ENCODE data around the gene B4GAT1.
"Not testable (repeated sequence)": the region's sequence is repeated elsewhere in the genome, so short reads cannot be mapped to it uniquely, and the experiment has no call there.

The B4GAT1 gene

DNA sequence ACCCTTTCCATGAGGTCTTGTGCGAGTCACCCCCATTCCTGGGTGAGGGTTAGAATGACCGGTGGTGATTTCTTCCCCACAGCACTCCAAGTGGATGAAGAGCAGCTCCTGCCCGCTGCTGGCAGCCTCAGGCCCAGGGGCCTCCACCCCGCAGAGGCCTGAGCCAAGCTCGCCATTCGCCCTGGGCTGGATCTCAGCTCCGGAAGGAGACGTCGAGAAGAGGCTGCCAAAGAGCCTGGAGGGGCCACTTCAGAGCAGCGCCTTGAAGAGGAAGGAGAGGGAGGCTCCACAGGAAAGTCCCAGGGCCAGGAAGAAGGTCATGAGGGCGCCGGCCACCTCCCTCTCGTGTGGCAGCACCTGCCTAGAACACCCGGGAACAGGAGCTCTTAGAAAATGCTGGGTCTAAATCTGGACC lies 15.8 kb upstream of the B4GAT1 start:
- DNase-seq (no peak), ATAC-seq (no peak)

DNA sequence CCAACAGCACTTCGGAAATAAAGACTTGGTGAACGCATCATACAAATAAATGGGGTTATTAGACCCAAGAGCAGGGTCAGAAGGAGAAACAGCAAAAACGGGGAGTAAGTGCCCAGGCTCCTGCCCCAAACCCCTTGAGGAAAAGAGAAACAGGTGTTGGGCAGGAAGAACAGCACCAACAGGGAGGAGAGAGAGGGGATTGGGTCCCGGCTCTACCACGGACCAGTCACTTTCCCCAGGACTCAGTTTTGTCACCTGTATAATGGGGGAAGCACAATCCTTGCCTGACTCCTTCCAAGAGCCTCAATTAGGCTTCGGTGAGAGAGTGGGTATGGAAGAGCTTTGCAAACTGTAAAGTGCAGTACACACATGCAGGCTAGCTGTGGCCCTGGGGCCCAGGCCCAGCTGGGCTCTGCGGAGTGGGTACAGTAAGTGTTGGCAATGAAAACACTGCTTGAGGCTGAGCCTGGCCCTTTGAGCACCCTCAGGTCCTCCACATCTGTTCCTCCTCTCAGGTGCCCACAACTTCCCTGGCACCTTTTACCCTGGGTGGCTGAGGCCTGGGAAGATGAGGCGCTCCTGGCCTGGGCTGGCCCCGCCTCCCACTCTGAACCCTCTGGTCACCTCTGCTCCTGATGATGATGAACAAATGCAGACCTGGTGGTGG lies 15.2 kb upstream of the B4GAT1 start:
- no peak for ATAC-seq
- DNase-seq = no peak

- no peak for ATAC-seq
- no peak for DNase-seq
These were observed 14.1 kb upstream of the B4GAT1 start for GRCh38 chr11:66361502-66361941.

- ATAC-seq (no peak), DNase-seq (no peak)
These were observed 13.1 kb upstream of the B4GAT1 start for GRCh38 chr11:66360406-66361073.

DNA sequence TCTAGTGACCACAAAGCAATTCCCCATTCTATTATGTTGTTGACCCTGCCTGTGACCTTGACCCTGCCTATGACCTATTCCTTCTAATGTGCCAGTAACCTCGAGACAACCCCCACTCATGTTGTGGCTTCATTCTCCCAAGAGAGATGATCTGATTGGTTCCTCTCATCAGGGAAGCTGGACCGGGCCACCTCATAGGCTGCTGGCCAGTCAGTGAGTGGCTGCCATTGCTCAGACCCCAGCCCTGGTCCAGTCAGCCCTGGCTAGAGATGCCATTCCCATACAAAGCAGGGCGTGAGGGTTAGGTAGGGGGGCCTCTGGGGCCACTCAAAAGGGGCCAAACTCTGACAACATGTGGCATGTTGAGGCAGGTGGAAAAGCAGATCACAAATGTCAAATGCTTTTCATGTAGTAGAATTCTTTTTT lies 12.2 kb upstream of the B4GAT1 start:
- ATAC-seq = no peak
- no peak for DNase-seq

- DNase-seq, ATAC-seq: not testable (repeated sequence)
These were observed 3.3 kb upstream of the B4GAT1 start for GRCh38 chr11:66350560-66351235.

DNA sequence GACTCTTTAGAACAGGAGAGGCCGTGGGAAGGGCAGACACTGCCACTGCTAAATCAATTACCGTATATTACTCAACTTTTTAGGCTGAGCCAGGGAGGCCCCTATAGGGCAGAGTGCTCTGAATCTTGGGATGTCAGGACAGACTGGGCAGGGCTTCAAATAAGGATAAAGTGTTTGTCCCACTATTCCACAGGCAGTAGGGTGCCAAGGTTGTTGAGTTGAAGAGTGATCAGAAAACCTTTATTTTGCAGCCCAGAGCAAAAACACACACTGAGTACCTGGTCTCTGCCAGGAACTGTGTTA lies 1.6 kb upstream of the B4GAT1 start:
- DNase-seq (no peak), ATAC-seq (no peak)

GRCh38 chr11:66346476-66347424 lies 679 bp downstream of the B4GAT1 start:
- DNase-seq (no peak), ATAC-seq (no peak)

DNA sequence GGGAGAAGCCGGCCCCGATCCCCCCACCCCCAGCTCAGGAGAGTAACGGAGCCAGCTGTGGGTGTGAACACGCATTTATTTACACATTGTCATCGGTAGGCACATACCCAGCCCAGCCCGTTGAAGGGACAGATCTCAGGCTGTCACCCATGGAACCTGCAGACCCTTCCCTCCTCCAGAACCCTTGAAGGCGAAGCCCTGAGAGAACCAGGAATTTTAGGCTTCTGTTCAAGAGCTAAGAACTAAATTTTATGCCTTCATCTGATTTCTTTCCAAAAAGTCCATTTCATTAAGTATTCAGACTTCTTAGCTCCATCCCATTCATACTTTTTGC lies 2.1 kb downstream of the B4GAT1 start:
- DNase-seq (no peak), ATAC-seq (no peak)

- ATAC-seq (peak; percentile 82), DNase-seq (peak; percentile 98)
These were observed 2.7 kb downstream of the B4GAT1 start, which contains the start of gene BRMS1 for GRCh38 chr11:66344550-66345315. TSS of gene BRMS1 (minus strand) at chr11:66345104. CDS start at chr11:66342234, 2,870 bp downstream.

GRCh38 chr11:66343176-66343575 lies 4.3 kb downstream of the B4GAT1 start:
- ATAC-seq = no peak
- DNase-seq = no peak

GRCh38 chr11:66341502-66342126 lies 5.8 kb downstream of the B4GAT1 start:
- DNase-seq = no peak
- no peak for ATAC-seq

- DNase-seq = no peak
- no peak for ATAC-seq
These were observed 6.6 kb downstream of the B4GAT1 start for GRCh38 chr11:66340596-66341501.

DNA sequence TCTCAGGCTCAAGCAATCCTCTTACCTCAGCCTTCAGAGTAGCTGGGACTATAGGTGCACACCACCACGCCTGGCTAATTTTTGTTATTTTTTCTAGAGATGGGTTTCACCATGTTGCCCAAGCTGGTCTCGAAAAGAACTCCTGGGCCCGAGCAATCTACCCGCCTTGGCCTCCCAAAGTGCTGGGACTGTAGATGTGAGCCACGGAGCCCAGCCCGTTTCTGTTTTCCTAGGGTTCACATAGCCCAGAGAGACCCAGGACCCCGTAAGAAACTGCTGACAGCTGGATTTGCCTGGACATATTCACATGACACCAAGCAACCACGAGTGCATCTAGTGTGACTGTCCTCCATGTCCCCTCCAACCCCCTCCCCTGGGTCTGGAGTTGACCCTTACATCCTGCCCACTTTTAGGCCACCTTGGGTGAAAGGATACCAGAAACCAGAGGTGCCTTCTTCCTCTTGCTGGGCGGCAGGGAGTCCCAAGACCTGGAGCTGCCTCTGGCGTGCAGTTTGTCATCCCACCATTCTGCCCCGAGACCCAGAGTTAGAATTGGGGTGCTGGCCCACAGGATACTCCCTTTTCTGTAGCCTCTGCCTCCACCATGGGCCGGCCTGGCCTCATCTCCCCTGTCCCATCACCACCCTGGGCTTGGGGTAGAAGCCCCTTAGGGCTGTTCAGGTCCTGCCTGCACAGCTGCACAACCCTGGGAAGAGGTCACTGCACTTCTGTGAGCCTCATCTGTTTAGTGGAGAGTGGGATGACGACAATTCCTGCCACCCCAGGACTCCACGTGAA lies 7.5 kb downstream of the B4GAT1 start:
- no peak for ATAC-seq
- no peak for DNase-seq

DNA sequence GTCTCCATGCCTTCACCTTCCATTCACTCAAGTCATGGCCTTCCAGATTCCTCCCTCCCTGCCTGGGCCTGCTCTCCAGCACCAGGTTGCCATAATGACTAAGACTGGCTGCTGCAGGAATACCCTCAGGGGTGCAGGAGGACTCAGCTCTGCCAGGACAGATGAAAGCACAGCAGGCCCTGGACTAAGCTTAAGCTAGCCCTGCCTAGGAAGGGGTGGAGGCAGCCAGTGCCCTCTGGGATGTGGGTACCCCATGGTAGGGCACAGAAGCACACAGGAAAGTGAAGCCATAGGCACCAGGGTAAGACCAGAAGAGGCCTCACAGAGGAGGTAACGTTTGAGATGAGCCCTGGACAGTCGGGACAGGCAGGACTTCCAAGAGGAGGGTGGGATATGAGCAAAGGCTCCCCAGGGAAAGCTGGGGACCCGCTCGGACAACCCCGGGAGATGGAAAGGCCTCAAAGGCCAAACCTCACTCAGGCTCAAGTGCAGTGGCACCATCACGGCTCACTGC lies 8.2 kb downstream of the B4GAT1 start:
- ATAC-seq (no peak), DNase-seq (no peak)

GRCh38 chr11:66338276-66339161 lies 8.9 kb downstream of the B4GAT1 start:
- no peak for ATAC-seq
- no peak for DNase-seq

GRCh38 chr11:66337103-66337899 lies 10.1 kb downstream of the B4GAT1 start:
- DNase-seq = no peak
- no peak for ATAC-seq

Measured in stimulated activated naive CD8-positive, alpha-beta T cell treated with anti-CD3 and anti-CD28 coated beads, Interleukin-15, Interleukin-2, amounts not matched to agents 100 U/mL and 50 U/mL, for 24 hours (primary cell).